ENCODE data around the gene ZNF584.

ZNF584 gene

DNA sequence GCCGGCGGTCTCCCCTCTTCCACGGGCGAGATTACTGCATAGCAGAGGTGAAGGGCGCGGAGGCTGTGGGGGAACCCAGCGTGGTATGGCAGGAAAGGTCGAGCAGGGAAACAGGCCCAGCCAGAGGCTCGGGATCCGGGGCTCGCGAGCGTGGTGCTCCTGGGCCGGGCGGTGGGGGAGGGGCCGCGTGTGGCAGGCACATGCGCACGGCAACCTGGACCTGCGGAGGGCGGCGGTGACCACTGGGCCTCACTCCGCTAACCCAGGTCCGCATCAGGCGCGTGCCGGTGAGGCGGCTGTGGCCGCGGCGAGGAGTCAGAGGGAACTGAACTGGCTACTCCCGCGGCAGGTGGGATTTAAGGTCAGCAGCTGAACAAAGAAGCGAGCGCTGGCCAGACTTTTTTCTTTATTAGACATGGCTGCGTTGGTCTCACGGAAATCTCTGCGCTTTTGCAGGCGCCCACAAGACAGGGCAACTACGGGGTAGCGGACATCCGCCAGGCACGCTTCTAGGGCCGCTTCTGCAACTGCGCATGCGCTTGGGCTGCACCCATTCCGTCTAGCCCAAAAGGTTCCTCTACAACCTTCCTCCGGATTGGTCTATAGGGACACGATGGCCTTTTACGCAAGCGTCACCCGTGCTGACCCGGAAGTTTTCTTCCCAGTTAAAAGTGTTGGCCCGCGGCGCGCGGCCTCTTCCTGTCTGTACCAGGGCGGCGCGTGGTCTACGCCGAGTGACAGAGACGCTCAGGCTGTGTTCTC, 21.7 kb upstream of the ZNF584 start, which contains the start of gene RPS5 (continued):
- TF ChIP-seq, protein P1, sequence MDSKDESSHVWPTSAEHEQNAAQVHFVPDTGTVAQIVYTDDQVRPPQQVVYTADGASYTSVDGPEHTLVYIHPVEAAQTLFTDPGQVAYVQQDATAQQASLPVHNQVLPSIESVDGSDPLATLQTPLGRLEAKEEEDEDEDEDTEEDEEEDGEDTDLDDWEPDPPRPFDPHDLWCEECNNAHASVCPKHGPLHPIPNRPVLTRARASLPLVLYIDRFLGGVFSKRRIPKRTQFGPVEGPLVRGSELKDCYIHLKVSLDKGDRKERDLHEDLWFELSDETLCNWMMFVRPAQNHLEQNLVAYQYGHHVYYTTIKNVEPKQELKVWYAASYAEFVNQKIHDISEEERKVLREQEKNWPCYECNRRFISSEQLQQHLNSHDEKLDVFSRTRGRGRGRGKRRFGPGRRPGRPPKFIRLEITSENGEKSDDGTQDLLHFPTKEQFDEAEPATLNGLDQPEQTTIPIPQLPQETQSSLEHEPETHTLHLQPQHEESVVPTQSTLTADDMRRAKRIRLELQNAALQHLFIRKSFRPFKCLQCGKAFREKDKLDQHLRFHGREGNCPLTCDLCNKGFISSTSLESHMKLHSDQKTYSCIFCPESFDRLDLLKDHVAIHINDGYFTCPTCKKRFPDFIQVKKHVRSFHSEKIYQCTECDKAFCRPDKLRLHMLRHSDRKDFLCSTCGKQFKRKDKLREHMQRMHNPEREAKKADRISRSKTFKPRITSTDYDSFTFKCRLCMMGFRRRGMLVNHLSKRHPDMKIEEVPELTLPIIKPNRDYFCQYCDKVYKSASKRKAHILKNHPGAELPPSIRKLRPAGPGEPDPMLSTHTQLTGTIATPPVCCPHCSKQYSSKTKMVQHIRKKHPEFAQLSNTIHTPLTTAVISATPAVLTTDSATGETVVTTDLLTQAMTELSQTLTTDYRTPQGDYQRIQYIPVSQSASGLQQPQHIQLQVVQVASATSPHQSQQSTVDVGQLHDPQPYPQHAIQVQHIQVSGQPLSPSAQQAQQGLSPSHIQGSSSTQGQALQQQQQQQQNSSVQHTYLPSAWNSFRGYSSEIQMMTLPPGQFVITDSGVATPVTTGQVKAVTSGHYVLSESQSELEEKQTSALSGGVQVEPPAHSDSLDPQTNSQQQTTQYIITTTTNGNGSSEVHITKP (tag by site-specific recombination; IDR thresholded peaks at IDR 0.05): peak; percentile 67
- TF ChIP-seq MEIS1 (CRISPR knock-in tag; IDR thresholded peaks at IDR 0.05; ENCODE audit: borderline replicate concordance) (no peak), ZNF658 (tag by site-specific recombination; IDR thresholded peaks at IDR 0.05) (no peak), ZNF596 (tag by site-specific recombination; IDR thresholded peaks at IDR 0.05) (no peak), ZSCAN30 (tag by site-specific recombination; IDR thresholded peaks at IDR 0.05) (peak; percentile 50), ZNF76 (tag by site-specific recombination; IDR thresholded peaks at IDR 0.05; ENCODE audit: borderline replicate concordance, low read depth) (peak; percentile 48; the same call in 1 of the 2 replicates), ZNF394 (tag by site-specific recombination; IDR thresholded peaks at IDR 0.05; ENCODE audit: borderline replicate concordance) (0 out of 2 replicates have a peak, but pooled peaks have one; percentile 11), BCL11B (tag by site-specific recombination; IDR thresholded peaks at IDR 0.05; ENCODE audit: low read depth) (peak; percentile 76), ZNF629 (tag by site-specific recombination; IDR thresholded peaks at IDR 0.05) (peak; percentile 78), ZNF707 (tag by site-specific recombination; IDR thresholded peaks at IDR 0.05) (no peak), ZNF785 (tag by site-specific recombination; IDR thresholded peaks at IDR 0.05) (peak; percentile 17; the same call in 1 of the 2 replicates), ZNF549 (tag by site-specific recombination; IDR thresholded peaks at IDR 0.05) (no peak), SCRT2 (tag by site-specific recombination; IDR thresholded peaks at IDR 0.05) (no peak; the same call in 1 of the 2 replicates), ZXDB (tag by site-specific recombination; IDR thresholded peaks at IDR 0.05) (peak; percentile 81), HOXC10 (CRISPR knock-in tag; IDR thresholded peaks at IDR 0.05) (peak; percentile 97), ZNF2 (tag by site-specific recombination; IDR thresholded peaks at IDR 0.05) (peak; percentile 71), ZFP41 (tag by site-specific recombination; IDR thresholded peaks at IDR 0.05; ENCODE audit: borderline replicate concordance) (no peak), ZNF335 (tag by site-specific recombination; conservative IDR thresholded peaks at IDR 0.05) (peak; percentile 99), ZNF561 (tag by site-specific recombination; IDR thresholded peaks at IDR 0.05; ENCODE audit: borderline replicate concordance) (peak; percentile 80; the same call in 1 of the 2 replicates), ZNF24 (tag by site-specific recombination; IDR thresholded peaks at IDR 0.05) (0 out of 2 replicates have a peak, but pooled peaks have one; percentile 46)
- TF ChIP-seq, protein P2, sequence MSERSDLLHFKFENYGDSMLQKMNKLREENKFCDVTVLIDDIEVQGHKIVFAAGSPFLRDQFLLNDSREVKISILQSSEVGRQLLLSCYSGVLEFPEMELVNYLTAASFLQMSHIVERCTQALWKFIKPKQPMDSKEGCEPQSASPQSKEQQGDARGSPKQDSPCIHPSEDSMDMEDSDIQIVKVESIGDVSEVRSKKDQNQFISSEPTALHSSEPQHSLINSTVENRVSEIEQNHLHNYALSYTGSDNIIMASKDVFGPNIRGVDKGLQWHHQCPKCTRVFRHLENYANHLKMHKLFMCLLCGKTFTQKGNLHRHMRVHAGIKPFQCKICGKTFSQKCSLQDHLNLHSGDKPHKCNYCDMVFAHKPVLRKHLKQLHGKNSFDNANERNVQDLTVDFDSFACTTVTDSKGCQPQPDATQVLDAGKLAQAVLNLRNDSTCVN (tag by site-specific recombination; optimal IDR thresholded peaks at IDR 0.05): peak; percentile 93
- TF ChIP-seq, protein P3, sequence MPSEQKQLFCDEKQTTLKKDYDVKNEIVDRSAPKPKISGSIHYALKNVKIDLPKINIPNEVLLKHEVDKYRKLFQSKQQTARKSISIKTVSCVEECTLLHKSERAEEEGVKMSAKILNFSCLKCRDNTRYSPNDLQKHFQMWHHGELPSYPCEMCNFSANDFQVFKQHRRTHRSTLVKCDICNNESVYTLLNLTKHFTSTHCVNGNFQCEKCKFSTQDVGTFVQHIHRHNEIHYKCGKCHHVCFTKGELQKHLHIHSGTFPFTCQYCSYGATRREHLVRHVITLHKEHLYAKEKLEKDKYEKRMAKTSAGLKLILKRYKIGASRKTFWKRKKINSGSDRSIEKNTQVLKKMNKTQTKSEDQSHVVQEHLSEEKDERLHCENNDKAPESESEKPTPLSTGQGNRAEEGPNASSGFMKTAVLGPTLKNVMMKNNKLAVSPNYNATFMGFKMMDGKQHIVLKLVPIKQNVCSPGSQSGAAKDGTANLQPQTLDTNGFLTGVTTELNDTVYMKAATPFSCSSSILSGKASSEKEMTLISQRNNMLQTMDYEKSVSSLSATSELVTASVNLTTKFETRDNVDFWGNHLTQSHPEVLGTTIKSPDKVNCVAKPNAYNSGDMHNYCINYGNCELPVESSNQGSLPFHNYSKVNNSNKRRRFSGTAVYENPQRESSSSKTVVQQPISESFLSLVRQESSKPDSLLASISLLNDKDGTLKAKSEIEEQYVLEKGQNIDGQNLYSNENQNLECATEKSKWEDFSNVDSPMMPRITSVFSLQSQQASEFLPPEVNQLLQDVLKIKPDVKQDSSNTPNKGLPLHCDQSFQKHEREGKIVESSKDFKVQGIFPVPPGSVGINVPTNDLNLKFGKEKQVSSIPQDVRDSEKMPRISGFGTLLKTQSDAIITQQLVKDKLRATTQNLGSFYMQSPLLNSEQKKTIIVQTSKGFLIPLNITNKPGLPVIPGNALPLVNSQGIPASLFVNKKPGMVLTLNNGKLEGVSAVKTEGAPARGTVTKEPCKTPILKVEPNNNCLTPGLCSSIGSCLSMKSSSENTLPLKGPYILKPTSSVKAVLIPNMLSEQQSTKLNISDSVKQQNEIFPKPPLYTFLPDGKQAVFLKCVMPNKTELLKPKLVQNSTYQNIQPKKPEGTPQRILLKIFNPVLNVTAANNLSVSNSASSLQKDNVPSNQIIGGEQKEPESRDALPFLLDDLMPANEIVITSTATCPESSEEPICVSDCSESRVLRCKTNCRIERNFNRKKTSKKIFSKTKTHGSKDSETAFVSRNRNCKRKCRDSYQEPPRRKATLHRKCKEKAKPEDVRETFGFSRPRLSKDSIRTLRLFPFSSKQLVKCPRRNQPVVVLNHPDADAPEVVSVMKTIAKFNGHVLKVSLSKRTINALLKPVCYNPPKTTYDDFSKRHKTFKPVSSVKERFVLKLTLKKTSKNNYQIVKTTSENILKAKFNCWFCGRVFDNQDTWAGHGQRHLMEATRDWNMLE (tag by site-specific recombination; conservative IDR thresholded peaks at IDR 0.05; ENCODE audit: low read depth): peak; percentile 95
- TF ChIP-seq, protein P4, sequence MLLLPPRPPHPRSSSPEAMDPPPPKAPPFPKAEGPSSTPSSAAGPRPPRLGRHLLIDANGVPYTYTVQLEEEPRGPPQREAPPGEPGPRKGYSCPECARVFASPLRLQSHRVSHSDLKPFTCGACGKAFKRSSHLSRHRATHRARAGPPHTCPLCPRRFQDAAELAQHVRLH (tag by site-specific recombination; IDR thresholded peaks at IDR 0.05): peak; percentile 93; the same call in 1 of the 2 replicates
- TF ChIP-seq, protein P5, sequence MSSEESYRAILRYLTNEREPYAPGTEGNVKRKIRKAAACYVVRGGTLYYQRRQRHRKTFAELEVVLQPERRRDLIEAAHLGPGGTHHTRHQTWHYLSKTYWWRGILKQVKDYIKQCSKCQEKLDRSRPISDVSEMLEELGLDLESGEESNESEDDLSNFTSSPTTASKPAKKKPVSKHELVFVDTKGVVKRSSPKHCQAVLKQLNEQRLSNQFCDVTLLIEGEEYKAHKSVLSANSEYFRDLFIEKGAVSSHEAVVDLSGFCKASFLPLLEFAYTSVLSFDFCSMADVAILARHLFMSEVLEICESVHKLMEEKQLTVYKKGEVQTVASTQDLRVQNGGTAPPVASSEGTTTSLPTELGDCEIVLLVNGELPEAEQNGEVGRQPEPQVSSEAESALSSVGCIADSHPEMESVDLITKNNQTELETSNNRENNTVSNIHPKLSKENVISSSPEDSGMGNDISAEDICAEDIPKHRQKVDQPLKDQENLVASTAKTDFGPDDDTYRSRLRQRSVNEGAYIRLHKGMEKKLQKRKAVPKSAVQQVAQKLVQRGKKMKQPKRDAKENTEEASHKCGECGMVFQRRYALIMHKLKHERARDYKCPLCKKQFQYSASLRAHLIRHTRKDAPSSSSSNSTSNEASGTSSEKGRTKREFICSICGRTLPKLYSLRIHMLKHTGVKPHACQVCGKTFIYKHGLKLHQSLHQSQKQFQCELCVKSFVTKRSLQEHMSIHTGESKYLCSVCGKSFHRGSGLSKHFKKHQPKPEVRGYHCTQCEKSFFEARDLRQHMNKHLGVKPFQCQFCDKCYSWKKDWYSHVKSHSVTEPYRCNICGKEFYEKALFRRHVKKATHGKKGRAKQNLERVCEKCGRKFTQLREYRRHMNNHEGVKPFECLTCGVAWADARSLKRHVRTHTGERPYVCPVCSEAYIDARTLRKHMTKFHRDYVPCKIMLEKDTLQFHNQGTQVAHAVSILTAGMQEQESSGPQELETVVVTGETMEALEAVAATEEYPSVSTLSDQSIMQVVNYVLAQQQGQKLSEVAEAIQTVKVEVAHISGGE (tag by site-specific recombination; conservative IDR thresholded peaks at IDR 0.05; ENCODE audit: low read depth): peak; percentile 88
